IPS-15b (cell line): Measurements from ENCODE around the gene MAP4K2.

Experiments
- H3K27me3 ChIP-seq: one replicate; pipeline ENCODE4 v1.6.1; 2013; ENCODE audit warnings: low read length; ENCODE audit not compliant: control insufficient read depth, insufficient read depth
- H3K36me3 ChIP-seq: one replicate; pipeline ENCODE4 v1.6.1; 2013; ENCODE audit warnings: low read length; ENCODE audit not compliant: control insufficient read depth, insufficient read depth
- H3K4me1 ChIP-seq: one replicate; pipeline ENCODE4 v1.6.1; 2013; ENCODE audit warnings: mild to moderate bottlenecking, low read length; ENCODE audit not compliant: control insufficient read depth, insufficient read depth
- H3K4me3 ChIP-seq: one replicate; pipeline ENCODE4 v1.5.1; 2013; ENCODE audit warnings: low read depth, low read length
- H3K9ac ChIP-seq: one replicate; pipeline ENCODE4 v1.6.1; 2013; ENCODE audit warnings: low read depth, mild to moderate bottlenecking, low read length
- H3K9me3 ChIP-seq: one replicate; pipeline ENCODE4 v1.6.1; 2013; ENCODE audit warnings: mild to moderate bottlenecking, low read length; ENCODE audit not compliant: control insufficient read depth, insufficient read depth

Gene MAP4K2

DNA sequence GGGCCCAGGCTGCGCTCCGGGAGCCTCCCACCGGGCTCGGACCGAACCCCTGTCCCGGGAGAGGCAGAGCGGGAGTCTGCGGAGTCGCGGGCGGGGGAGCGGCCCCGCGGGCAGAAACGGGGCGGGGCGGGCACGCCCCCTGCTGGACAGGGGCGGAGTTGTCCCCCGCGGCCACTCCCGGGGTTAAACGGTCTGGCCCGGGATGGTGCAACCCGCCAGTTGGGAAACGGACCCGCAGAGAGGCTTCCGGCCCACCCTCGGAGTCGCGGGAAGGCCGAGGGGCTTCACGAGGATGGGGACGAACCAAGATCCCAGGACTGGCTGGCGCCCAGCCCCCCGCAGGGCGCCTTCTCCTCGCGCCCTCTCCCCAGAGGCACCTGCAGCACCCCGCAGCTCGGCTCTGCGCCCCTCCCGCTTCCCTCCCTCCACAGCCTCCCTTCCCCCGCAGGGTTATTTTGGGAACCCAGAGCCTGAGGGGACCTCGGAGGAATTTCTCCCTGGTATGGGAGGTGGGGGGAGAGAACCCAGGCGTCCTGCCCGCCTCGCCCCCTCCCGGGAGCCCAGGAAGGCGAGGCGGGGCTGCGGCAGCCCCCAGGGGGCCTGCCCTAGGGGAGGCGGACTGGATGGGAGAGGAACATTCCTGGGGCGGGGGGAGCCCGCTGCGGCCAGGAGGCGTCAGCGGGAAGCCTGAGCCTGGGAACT, 60.0 kb downstream of the MAP4K2 start:
- Histone ChIP-seq H3K4me3 (peak overlapping the region; percentile 84), H3K27me3 (peaks cover 5% of the 10 kb centered on the region), H3K36me3 (no peaks in the 10 kb centered on the region), H3K4me1 (peaks cover 7% of the 10 kb centered on the region), H3K9ac (peak overlapping the region; percentile 73), H3K9me3 (no peaks in the 10 kb centered on the region)

DNA sequence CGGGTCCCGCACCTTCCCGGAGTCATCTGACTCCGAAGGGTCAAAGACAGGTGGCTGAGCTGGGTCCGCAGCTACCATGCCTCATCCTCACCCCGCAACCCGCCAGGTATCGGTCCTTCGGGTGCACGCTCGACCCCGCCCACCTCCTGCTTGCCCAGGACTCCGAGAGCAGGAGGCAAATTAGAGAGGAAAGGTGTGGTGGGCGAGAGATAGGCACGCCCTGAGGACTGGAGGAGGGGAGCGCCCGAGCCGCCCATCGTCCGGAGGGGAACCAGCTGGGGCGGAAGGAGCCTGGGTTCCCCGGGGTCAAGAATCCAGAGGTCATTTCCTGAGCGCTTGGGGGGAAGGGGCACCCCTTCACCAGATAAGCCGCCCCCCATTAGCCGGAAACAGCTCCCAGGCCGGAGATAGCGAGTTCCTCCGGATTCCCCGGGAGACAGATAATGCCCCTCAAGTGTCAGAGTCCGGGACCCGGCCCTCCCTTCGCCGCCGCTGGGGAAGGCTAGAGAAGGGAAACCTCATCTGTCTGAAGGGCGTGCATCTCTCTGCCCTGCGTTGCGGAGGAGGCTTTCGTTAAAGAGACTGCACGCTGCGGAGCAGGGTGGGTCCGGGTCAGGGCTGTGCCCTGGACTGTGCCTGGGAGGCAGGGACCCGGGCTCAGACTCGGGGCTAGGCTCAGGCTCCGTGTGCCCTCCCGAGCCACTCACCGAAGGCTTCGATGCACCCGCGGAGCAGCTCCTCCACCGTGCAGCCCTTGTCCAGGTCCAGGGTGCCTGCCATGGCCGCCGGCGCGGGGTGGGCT, 60.7 kb downstream of the MAP4K2 start:
- H3K4me3 ChIP-seq, result peak overlapping the region; percentile 84
- no peaks in the 10 kb centered on the region for H3K9me3 ChIP-seq
- H3K9ac ChIP-seq, result peak overlapping the region; percentile 73
- H3K36me3 ChIP-seq, result no peaks in the 10 kb centered on the region
- peaks cover 7% of the 10 kb centered on the region for H3K4me1 ChIP-seq
- peaks cover 5% of the 10 kb centered on the region for H3K27me3 ChIP-seq

- Histone ChIP-seq H3K9ac (no peak overlapping the region), H3K27me3 (peaks cover 5% of the 10 kb centered on the region), H3K4me1 (peaks cover 7% of the 10 kb centered on the region), H3K4me3 (peak overlapping the region; percentile 84), H3K36me3 (peaks cover 6% of the 10 kb centered on the region), H3K9me3 (no peaks in the 10 kb centered on the region)
Measured at GRCh38 chr11:64741375-64742086, 61.5 kb downstream of the MAP4K2 start.

- Histone ChIP-seq H3K36me3 (peaks cover 17% of the 10 kb centered on the region), H3K27me3 (peaks cover 5% of the 10 kb centered on the region), H3K4me3 (no peak overlapping the region), H3K9ac (no peak overlapping the region), H3K9me3 (no peaks in the 10 kb centered on the region), H3K4me1 (peaks cover 7% of the 10 kb centered on the region)
Measured at GRCh38 chr11:64739871-64740270, 63.1 kb downstream of the MAP4K2 start.

DNA sequence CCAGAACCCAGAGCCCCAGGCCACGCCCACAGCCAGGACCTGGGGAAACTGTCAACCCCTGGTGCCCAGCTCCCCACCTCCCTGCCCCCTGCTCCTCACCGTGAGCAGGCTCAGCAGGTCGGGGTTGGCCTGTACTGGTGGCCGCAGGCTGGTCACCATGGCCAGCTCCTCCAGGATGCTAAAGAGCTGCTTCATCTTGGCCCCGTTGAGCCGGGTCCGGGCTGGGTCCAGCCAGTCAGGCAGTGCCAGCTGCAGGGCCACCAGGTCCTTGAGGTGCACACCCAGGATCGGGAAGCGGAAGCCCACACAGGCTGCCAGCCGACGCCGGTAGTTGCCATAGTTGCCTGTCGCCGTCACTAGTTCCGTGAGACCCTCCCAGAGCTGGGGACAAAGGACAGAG, 66.4 kb downstream of the MAP4K2 start:
- Histone ChIP-seq H3K4me1 (peaks cover 7% of the 10 kb centered on the region), H3K9ac (no peak overlapping the region), H3K36me3 (peaks cover 21% of the 10 kb centered on the region), H3K4me3 (no peak overlapping the region), H3K27me3 (no peaks in the 10 kb centered on the region), H3K9me3 (no peaks in the 10 kb centered on the region)

- H3K4me1 ChIP-seq, result peaks cover 7% of the 10 kb centered on the region
- no peak overlapping the region for H3K4me3 ChIP-seq
- no peak overlapping the region for H3K9ac ChIP-seq
- H3K9me3 ChIP-seq, result no peaks in the 10 kb centered on the region
- no peaks in the 10 kb centered on the region for H3K27me3 ChIP-seq
- peaks cover 21% of the 10 kb centered on the region for H3K36me3 ChIP-seq
Measured at GRCh38 chr11:64735725-64736259, 67.2 kb downstream of the MAP4K2 start.
